ENCODE data around the gene LRP10.
A peak's percentile ranks its signal among the peaks of the same experiment; 100 is the strongest.
"Not testable (repeated sequence)": the region's sequence is repeated elsewhere in the genome, so short reads cannot be mapped to it uniquely, and the experiment has no call there.

LRP10 gene

DNA sequence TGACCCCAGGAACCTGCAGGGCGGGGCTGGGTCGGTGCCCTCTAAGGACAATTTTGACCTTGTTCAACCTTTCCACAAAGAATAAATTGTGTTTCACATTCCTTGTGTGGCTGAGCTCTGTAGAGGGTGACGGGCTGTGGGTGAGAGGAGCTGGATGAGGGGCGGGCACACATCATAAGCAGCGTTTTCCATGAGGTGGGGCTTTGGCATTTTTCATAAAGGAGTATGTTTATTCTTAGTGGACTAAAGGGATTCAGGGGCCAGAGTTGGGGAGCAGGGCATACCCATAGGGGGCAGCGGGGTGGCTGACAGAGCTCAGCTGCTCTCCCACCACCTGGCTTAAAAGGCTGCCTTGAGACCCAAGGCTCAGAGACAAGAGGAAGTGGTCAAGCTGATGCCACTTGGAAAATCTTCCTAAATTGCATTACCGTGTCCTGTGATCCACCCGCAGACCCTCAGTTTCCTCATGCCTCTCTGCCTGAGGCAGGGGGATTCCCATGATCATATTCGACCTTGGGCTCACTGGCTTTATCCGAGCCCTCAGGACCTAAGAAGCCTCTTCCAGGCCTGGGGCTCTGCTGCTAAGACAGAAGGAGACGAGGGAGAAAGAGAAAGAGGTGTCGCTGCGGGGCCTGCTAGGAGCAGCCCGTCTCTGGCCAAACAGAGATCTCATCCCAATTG is 23.7 kb upstream of the LRP10 start:
- TF ChIP-seq POLR2A (IDR thresholded peaks at IDR 0.05; ENCODE audit: low read length) (no peak), GATA1 (IDR thresholded peaks at IDR 0.05; ENCODE audit: low read depth, low read length) (no peak)
- DNase-seq = no peak

GRCh38 chr14:22848351-22849164 is 23.0 kb upstream of the LRP10 start:
- TF ChIP-seq GATA1 (IDR thresholded peaks at IDR 0.05; ENCODE audit: low read depth, low read length) (no peak), POLR2A (IDR thresholded peaks at IDR 0.05; ENCODE audit: low read length) (no peak)
- DNase-seq = no peak

- no peak for DNase-seq
- no peak for TF ChIP-seq GATA1 (IDR thresholded peaks at IDR 0.05; ENCODE audit: low read depth, low read length)
- TF ChIP-seq POLR2A (IDR thresholded peaks at IDR 0.05; ENCODE audit: low read length) = no peak
Observed at GRCh38 chr14:22849212-22849819, 22.2 kb upstream of the LRP10 start.

DNA sequence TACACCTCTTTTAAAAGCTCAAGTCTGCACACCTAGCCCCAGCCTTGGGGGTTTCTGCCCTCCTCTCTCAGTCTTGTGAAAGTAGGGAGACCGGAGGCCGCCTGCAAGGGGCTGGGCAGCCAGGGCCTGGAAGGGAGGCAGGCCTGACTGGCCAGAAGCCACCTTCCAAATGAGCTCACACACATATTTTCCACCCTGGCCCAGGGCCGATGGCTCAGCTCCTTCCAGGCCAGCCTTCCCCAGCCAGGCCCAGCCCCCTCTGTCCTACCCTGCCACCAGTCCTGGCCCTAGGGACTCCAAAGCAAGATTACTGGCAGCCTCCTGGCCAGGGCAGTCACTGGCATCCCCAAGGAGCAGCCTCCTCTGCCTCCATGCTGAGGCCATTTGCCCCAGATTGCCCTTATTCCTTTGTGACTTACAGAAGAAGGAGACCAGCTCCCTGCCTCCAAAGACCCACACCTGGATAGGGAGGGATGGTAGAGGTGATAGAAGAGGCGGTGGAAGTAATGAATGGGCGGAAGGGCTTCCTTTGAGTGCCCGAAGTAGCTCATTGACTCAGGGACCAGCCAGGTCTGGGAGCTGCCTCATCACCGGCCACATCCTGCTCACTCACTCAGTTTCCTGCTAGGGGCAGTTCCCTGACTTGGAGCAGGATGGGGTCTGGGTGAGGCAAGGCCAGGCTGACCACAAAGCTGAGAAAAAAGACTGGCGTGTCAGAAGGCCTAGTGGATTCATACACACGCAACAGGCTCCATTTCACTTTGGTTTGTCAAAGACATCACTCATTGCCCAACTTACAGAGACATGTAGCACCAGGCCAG is 20.4 kb upstream of the LRP10 start:
- DNase-seq = no peak

GRCh38 chr14:22852178-22852577 is 19.4 kb upstream of the LRP10 start:
- DNase-seq = not testable (repeated sequence)

More for the DNA sequence above, 20.4 kb upstream of the LRP10 start:
- TF ChIP-seq GATA1 (IDR thresholded peaks at IDR 0.05; ENCODE audit: low read depth, low read length) = no peak
- no peak for TF ChIP-seq POLR2A (IDR thresholded peaks at IDR 0.05; ENCODE audit: low read length)

DNA sequence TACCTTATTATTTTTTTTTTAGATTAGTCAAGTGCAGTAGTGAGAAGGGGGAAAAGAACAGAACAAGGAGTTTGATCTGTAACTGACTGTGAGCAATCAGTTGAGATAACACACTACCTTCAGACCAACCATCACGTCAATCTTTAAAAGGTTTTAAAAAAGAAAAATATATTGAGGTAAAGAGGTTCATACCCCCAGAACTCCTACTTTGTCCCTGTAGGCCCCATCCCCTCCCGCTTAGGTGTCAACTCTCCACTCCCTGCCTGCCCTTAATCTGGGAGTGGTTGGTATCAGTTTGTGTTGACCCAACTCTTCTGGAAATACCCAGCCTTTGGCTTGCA is 19.0 kb upstream of the LRP10 start:
- no peak for TF ChIP-seq POLR2A (IDR thresholded peaks at IDR 0.05; ENCODE audit: low read length)
- TF ChIP-seq GATA1 (IDR thresholded peaks at IDR 0.05; ENCODE audit: low read depth, low read length) = no peak
- no peak for DNase-seq

- peak; percentile 82 to 92 for DNase-seq
- TF ChIP-seq POLR2A (IDR thresholded peaks at IDR 0.05; ENCODE audit: low read length) = no peak
- no peak for TF ChIP-seq GATA1 (IDR thresholded peaks at IDR 0.05; ENCODE audit: low read depth, low read length)
Observed at GRCh38 chr14:22852940-22853767, 18.4 kb upstream of the LRP10 start.

GRCh38 chr14:22854296-22854695 is 17.2 kb upstream of the LRP10 start:
- not testable (repeated sequence) for DNase-seq

GRCh38 chr14:22854963-22855724 is 16.4 kb upstream of the LRP10 start:
- DNase-seq = no peak
- TF ChIP-seq GATA1 (IDR thresholded peaks at IDR 0.05; ENCODE audit: low read depth, low read length) = no peak
- TF ChIP-seq POLR2A (IDR thresholded peaks at IDR 0.05; ENCODE audit: low read length) = no peak

DNA sequence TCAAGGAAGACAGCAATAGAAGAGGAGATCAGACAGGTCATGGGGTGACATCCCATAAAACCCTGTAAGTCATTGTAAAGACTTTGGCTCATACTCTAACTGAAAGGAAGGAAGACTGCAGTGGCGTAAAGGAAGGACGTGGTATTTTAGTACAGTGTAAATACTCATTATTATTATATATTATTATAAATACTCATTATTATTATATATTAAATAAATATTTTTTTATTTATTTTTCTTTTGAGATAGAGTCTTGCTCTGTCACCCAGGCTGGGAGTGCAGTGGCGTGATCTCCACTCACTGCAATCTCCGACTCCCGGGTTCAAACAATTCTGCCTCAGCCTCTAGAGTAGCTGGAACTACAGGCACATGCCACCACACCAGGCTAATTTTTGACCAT is 15.1 kb upstream of the LRP10 start:
- TF ChIP-seq POLR2A (IDR thresholded peaks at IDR 0.05; ENCODE audit: low read length) (no peak), GATA1 (IDR thresholded peaks at IDR 0.05; ENCODE audit: low read depth, low read length) (no peak)

DNA sequence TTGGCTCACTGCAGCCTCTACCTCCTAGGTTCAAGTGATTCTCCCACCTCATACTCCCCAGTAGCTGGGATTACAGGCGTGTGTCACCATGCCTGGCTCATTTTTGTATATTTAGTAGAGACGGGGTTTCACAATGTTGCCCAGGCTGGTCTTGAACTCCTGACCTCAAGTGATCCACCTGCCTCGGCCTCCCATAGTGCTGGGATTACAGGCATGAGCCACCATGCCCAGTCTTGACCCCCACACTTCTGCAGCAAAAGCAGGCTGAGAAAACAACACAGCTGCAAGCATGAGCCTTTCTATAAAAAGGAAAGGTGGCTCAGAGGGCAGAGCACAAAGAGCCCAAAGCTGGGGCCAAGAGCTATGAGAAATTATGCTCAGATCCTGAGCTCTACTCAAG is 11.2 kb upstream of the LRP10 start:
- DNase-seq = not testable (repeated sequence)

More for the DNA sequence above, 15.1 kb upstream of the LRP10 start:
- DNase-seq = no peak

- TF ChIP-seq GATA1 (IDR thresholded peaks at IDR 0.05; ENCODE audit: low read depth, low read length) (no peak), POLR2A (IDR thresholded peaks at IDR 0.05; ENCODE audit: low read length) (no peak)
Observed at GRCh38 chr14:22861651-22862050, 9.9 kb upstream of the LRP10 start.

DNA sequence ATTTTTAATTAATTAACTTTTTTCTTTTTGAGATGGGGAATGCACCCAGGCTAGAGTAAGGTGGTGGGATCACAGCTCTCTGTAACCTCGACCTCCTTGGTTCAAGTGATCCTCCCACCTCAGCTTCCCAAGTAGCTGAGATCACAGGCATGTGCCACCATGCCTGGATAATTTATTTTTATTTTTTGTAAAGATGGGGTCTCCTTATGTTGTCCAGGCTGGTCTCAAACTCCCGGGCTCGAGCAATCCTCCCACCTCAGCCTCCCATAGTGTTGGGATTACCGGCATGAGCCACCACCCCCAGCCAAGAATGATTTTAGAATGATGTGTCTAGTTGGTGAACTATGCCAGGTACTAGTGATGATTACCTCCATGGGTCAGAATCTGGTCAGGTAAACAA is 6.6 kb upstream of the LRP10 start:
- no peak for TF ChIP-seq POLR2A (IDR thresholded peaks at IDR 0.05; ENCODE audit: low read length)
- TF ChIP-seq GATA1 (IDR thresholded peaks at IDR 0.05; ENCODE audit: low read depth, low read length) = no peak
- no peak for DNase-seq

More at GRCh38 chr14:22861651-22862050, 9.9 kb upstream of the LRP10 start:
- DNase-seq = no peak
